Testis (tissue), 3 donors: Measurements from ENCODE around the gene CYP2U1. TPM values are rescaled to one million over a fixed set of nuclear protein-coding genes. Genes with fewer than 3 reads are reported as not detected.

Experiments used
- DNase-seq: peaks from one replicate; pipeline ENCODE4 v3.0.0-alpha.2; 2019
- H3K27ac ChIP-seq, 2 donors: fragments of 200-600 bp; sonication (generic); one replicate each; pipeline ENCODE4 v1.5.1; 2019
- H3K27me3 ChIP-seq: fragments of 200-600 bp; sonication (generic); one replicate; pipeline ENCODE4 v1.5.1; 2019
- H3K36me3 ChIP-seq: fragments of 200-600 bp; sonication (generic); one replicate; pipeline ENCODE4 v1.5.1; 2017; ENCODE audit warnings: low read depth; ENCODE audit errors: missing control alignments
- H3K4me1 ChIP-seq: fragments of 200-600 bp; sonication (generic); one replicate; pipeline ENCODE4 v1.5.1; 2019
- H3K4me3 ChIP-seq, 2 donors: fragments of 200-600 bp; sonication (generic); one replicate each; pipeline ENCODE4 v1.5.1; 2017 to 2019
- H3K9me3 ChIP-seq: fragments of 200-600 bp; sonication (generic); one replicate; pipeline ENCODE4 v1.5.1; 2017
- POLR2A ChIP-seq: fragments of 450-650 bp; IDR thresholded peaks from one replicate; pipeline ENCODE4 v1.6.1; 2017; ENCODE audit warnings: antibody characterized with exemption, mild to moderate bottlenecking, moderate library complexity
- WGBS, 2 donors: methylation state at CpG; one replicate each; pipeline ENCODE4 v1.1.5; 2018; 5-methylcytosine and 5-hydroxymethylcytosine counted together
- intact Hi-C: fragments of 100-400 bp; cut with DNase I; formaldehyde crosslinking; loops from one replicate; pipeline ENCODE4 v1.15.1; 2023; ENCODE audit warnings: low total_unique reads
- polyA plus RNA-seq: library from polyadenylated mRNA; stranded (reverse); fragments of 350-450 nt; fragmentation: Illumina TruSeq; extraction: RNeasy Lipid Tissue Mini Kit (QIAGEN cat#74804); gene quantifications from one replicate; pipeline ENCODE4 v1.2.3, GENCODE V29; 2014; ENCODE audit warnings: low read depth, low replicate concordance; ENCODE audit not compliant: insufficient read depth
- total RNA-seq, 2 donors: library from RNA; depleted of rRNA; stranded (reverse); fragments of >200 nt; gene quantifications; one replicate each; pipeline ENCODE4 v1.2.3, GENCODE V29; 2016
- TF ChIP-seq, protein P1 (sequence below), 3 experiments: fragments of 450-650 bp in 2 of 3; fragments of 200-600 bp in 1 of 3; sonication (generic) in 1 of 3; IDR thresholded peaks; one replicate each; pipeline ENCODE4 v1.5.1; 2016 to 2019; ENCODE audit warnings: antibody characterized with exemption in 3 of 3, mild to moderate bottlenecking in 2 of 3, moderate library complexity in 1 of 3

Gene CYP2U1
- total and polyA plus RNA-seq, 3 donors from 2014 or later: 6.9 to 8.5 (median 7.7) TPM

DNA sequence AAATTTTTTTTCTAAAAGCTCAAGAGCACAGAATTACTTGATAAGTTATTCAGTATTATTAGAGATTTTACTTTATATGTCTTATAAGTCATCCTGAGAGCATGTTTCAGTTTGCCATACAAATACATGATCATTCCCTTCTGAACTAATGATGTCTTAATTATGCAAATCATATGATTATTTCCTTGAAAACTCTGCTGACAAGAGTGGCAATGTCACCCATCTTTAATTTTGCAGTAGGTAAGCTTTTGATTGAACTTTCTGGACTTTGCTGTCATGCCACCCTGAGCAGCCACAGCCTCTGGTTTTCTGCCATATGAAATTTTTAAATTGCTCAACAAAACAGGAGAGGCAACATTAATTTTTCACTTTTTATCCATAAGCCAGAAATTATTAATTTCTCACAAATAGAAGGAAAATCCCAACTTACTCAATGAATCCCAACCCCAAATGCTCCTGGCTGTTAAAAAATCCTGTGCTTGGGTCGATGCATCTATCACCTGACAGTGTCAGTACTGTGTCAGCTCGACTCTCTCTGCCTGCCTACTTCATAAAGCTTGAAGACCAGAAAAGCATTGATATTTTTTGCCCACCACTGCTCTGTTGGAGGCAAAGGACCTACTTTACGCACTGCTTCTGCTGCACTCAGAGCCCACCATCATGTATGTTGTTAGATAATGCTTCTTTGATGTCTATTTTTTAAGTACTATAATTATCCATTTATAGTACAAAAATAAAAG, 46.8 kb downstream of the CYP2U1 start:
- no peaks in the 10 kb centered on the region for H3K9me3 ChIP-seq
- no peak for TF ChIP-seq POLR2A
- TF ChIP-seq, protein P1, sequence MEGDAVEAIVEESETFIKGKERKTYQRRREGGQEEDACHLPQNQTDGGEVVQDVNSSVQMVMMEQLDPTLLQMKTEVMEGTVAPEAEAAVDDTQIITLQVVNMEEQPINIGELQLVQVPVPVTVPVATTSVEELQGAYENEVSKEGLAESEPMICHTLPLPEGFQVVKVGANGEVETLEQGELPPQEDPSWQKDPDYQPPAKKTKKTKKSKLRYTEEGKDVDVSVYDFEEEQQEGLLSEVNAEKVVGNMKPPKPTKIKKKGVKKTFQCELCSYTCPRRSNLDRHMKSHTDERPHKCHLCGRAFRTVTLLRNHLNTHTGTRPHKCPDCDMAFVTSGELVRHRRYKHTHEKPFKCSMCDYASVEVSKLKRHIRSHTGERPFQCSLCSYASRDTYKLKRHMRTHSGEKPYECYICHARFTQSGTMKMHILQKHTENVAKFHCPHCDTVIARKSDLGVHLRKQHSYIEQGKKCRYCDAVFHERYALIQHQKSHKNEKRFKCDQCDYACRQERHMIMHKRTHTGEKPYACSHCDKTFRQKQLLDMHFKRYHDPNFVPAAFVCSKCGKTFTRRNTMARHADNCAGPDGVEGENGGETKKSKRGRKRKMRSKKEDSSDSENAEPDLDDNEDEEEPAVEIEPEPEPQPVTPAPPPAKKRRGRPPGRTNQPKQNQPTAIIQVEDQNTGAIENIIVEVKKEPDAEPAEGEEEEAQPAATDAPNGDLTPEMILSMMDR (IDR thresholded peaks at IDR 0.05): no peak
- intact Hi-C loops: no loop called here
- no peaks in the 10 kb centered on the region for H3K36me3 ChIP-seq
- no peak overlapping the region for H3K4me3 ChIP-seq
- no peak for DNase-seq
- no peaks in the 10 kb centered on the region for H3K27me3 ChIP-seq
- WGBS, 2 donors: 83 to 90% methylated on average over 3 of the region's 3 CpGs
- no peaks in the 10 kb centered on the region for H3K4me1 ChIP-seq
- H3K27ac ChIP-seq: no peak overlapping the region

DNA sequence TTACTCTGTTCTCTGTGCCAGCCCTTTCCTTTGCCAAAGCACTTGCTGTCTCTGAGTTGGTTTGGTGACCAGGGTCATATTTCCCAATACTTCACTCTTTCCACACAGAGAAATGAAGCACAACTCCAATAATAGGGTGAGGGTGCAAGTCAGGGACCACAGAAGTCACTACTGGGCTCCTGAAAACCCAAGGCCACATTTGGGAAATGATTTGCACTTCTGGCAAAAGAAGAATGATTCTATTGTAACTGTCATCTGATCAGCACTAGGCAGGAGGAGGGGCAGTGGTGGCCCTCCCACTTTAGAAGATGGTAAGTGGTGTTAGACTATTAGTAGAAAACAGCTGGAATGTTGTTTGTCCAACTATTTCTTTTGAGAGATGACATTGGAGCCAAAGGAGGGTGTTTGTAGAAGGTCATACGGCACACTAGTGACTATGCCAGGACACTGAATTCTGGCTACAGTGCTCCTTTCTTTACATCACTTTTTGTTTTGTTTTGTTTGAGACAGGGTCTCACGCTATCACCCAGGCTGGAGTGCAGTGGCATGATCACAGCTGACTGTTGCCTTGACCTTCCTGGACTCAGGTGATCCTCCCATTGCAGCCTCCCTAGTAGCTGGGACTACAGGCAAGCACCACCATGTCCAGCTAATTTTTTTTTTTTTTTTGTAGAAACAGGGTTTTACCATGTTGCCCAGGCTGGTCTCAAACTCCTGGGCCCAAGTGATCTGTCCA, 47.5 kb downstream of the CYP2U1 start:
- no peak overlapping the region for H3K27ac ChIP-seq
- 65 to 79% methylated on average over 2 of the region's 2 CpGs for WGBS, 2 donors
- intact Hi-C loops: no loop called here
- H3K4me1 ChIP-seq: no peaks in the 10 kb centered on the region
- no peaks in the 10 kb centered on the region for H3K9me3 ChIP-seq
- H3K4me3 ChIP-seq: no peak overlapping the region
- H3K36me3 ChIP-seq: no peaks in the 10 kb centered on the region
- DNase-seq: no peak
- TF ChIP-seq POLR2A: no peak
- TF ChIP-seq, protein P1 (IDR thresholded peaks at IDR 0.05): no peak
- H3K27me3 ChIP-seq: no peaks in the 10 kb centered on the region

DNA sequence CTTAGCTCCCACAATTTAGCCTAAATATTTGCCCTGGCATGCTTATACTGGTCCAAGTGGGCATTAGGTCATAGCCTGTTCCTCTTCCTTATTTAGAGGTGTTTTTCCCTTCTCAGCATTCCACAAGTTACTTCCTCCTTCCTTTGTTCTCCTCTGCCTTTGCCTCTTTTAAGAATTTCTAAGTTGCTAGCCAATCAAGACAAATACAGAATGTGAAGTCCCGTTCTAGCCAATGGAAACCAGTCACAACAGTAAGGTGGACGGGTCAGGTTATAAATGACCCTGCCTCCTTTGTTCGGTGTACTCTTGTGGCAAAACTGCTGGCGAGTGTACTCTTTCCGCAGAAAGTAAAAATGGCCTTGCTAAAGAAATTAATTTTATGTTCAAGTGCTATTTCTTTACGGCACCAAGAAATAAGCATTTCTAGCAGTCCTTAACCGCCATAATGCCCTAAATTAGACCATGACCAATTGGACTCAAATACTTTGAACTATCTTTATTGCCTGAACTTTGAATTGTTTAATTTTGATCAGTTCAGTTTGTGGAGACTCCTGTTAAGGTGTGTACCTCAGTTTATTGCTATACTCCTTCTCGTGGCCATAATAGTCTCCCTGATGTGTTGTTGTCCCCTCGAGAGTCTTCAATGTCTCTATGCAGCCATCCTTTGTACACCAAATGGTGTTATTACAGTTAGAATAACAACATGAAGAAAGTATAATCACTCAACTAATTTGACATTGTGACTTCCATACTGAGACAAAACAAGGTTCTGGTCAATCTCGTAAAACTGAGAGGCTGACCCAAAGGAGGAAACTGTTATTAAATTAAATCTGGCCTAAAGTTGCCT, 56.8 kb downstream of the CYP2U1 start:
- Histone ChIP-seq H3K36me3 (no peaks in the 10 kb centered on the region), H3K9me3 (no peaks in the 10 kb centered on the region), H3K27ac (no peak overlapping the region), H3K4me3 (peak overlapping the region in 1 of 2 donors; percentile 97), H3K4me1 (peaks cover 20% of the 10 kb centered on the region), H3K27me3 (no peaks in the 10 kb centered on the region)
- WGBS, 2 donors: 71 to 74% methylated on average over 10 of the region's 10 CpGs
- no peak for TF ChIP-seq POLR2A
- TF ChIP-seq, protein P1 (IDR thresholded peaks at IDR 0.05): no peak
- intact Hi-C loops: no loop called here
- no peak for DNase-seq

DNA sequence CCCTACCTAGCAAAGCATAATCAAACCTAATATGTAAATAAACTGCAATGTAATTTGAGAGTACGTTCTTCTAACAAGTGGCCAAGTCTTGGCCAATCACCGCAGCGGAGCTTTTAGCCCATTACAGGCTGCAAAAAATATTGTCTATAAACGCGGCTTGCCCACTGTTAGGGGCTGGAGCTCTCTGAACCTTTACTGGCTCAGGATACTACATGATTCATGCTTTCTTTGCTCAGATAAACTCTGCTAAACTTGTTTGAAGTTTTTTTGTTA, 57.4 kb downstream of the CYP2U1 start:
- intact Hi-C loops: no loop called here
- Histone ChIP-seq H3K4me3 (peak overlapping the region; percentile 78 to 97), H3K9me3 (no peaks in the 10 kb centered on the region), H3K4me1 (peaks cover 23% of the 10 kb centered on the region), H3K36me3 (no peaks in the 10 kb centered on the region), H3K27ac (peak overlapping the region in 1 of 2 donors; percentile 94), H3K27me3 (no peaks in the 10 kb centered on the region)
- WGBS, 2 donors: 34 to 67% methylated on average over 5 of the region's 5 CpGs
- TF ChIP-seq, protein P1 (IDR thresholded peaks at IDR 0.05): no peak
- no peak for TF ChIP-seq POLR2A
- no peak for DNase-seq
